Heart left ventricle (tissue), 16 donors: ENCODE results near the gene ITGA5. TPM values are rescaled to one million over a fixed set of nuclear protein-coding genes. Genes with fewer than 3 reads are reported as not detected.

ENCODE experiments used
- ATAC-seq, 4 donors: fragments of 200-7000 bp; cut with Tn5 transposase; one replicate each; pipeline ENCODE4 v1.9.1; 2020 to 2022; ENCODE audit warnings: moderate library complexity in 4 of 4, mild to moderate bottlenecking in 3 of 4, moderate number of reproducible peaks in 1 of 4
- DNase-seq, 5 donors: peaks; one replicate each; pipeline ENCODE4 v3.0.0-alpha.2; 2020
- H3K27ac ChIP-seq, 12 donors: fragments of 200-600 bp; sonication (generic) in 4 of 12; one replicate each; pipeline versions ENCODE4 v1.5.0 to v1.8.0; 2016 to 2022; ENCODE audit warnings: mild to moderate bottlenecking in 2 of 12
- H3K27me3 ChIP-seq, 9 donors: fragments of 200-600 bp; sonication (generic) in 2 of 9; one replicate each; pipeline versions ENCODE4 v1.5.1 to v1.8.0; 2016 to 2022; ENCODE audit warnings: mild to moderate bottlenecking in 3 of 9
- H3K36me3 ChIP-seq, 9 donors: fragments of 200-600 bp; sonication (generic) in 2 of 9; one replicate each; pipeline versions ENCODE4 v1.5.0 to v1.8.0; 2018 to 2022; ENCODE audit warnings: mild to moderate bottlenecking in 2 of 9
- H3K4me1 ChIP-seq, 12 donors: fragments of 200-600 bp; sonication (generic) in 4 of 12; one replicate each; pipeline versions ENCODE4 v1.5.0 to v1.8.0; 2016 to 2022; ENCODE audit warnings: mild to moderate bottlenecking in 3 of 12
- H3K4me3 ChIP-seq, 12 donors: fragments of 200-600 bp; sonication (generic) in 4 of 12; one replicate each; pipeline versions ENCODE4 v1.5.0 to v1.8.0; 2017 to 2022; ENCODE audit warnings: mild to moderate bottlenecking in 9 of 12, moderate library complexity in 4 of 12
- H3K9me3 ChIP-seq, 12 donors: fragments of 200-600 bp; sonication (generic) in 4 of 12; one replicate each; pipeline versions ENCODE4 v1.5.0 to v1.8.0; 2016 to 2022; ENCODE audit warnings: mild to moderate bottlenecking in 1 of 12
- CTCF ChIP-seq, 12 donors: fragments of 200-600 bp; sonication (generic) in 4 of 12; IDR thresholded peaks; one replicate each; pipeline versions ENCODE4 v1.5.0 to v1.8.0; 2018 to 2022; ENCODE audit warnings: antibody characterized with exemption in 12 of 12, mild to moderate bottlenecking in 5 of 12
- POLR2A ChIP-seq, 2 donors: fragments of 450-650 bp; IDR thresholded peaks; one replicate each; pipeline ENCODE4 v1.6.1; 2017; ENCODE audit warnings: antibody characterized with exemption in 2 of 2, mild to moderate bottlenecking in 2 of 2, moderate library complexity in 2 of 2
- WGBS, 4 donors: extraction: QIAGEN DNeasy Blood & Tissue Kit in 2 of 4; methylation state at CpG; one replicate each; pipeline versions ENCODE4 v1.1.5 to v1.1.7; 2013 to 2018; 5-methylcytosine and 5-hydroxymethylcytosine counted together
- intact Hi-C, 10 donors: fragments of 100-400 bp; cut with DNase I; formaldehyde crosslinking; loops; one replicate each; pipeline versions ENCODE4 v1.11.1 to v1.14.2; 2022
- polyA plus RNA-seq, 2 donors: library from polyadenylated mRNA; stranded (reverse); fragments of 200-250 nt; gene quantifications; one replicate each; pipeline ENCODE4 v1.2.3, GENCODE V29; 2013
- total RNA-seq, 9 donors: library from RNA; depleted of rRNA in 2 of 9; stranded (reverse); fragments of >200 nt in 2 of 9; fragmentation: NEBNext Ultra II Directional in 3 of 9; extraction: Animal tissue kit (Norgen Biotek cat#: 25700) in 3 of 9; gene quantifications; one replicate each; pipeline versions ENCODE4 v1.1.0 to v1.2.4, GENCODE V29; 2016 to 2023
- donor health status: ischemic (EF 13 %, LVEDD 7.1; RV severe dilation, severe dysfunction).
- donor health status: healthy with polysubstance abuse.
- donor health status: DM: no; HTN: yes; CAD: no.
- donor health status: DM: no; HTN: no; CAD: no.
- donor health status: ischemic (EF 25% LVEDD 6.9; RV normal size, moderate dysfunction).
- donor health status: ischemic (EF 25% LVEDD 5.7; RV mildly dilated, moderate dysfunction).
- donor health status: healthy.
- donor health status: DM: yes; HTN: yes; CAD: no.
- donor health status: ischemic (EF 35%, LVEDD 5.7; RV mildly dilated, moderate dysfunction).
- donor health status: nonischemic (EF 11% LVEDD 7.7; RV severe dilation, severe dysfunction).
- donor health status: DM: yes; HTN: yes; CAD: no.
- donor health status: PGD.
- donor health status: ischemic (EF 29% LVEDD 5.4; RV normal size, mild dysfunction).
- donor health status: nonischemic (EF 23%, LVEDD 6.1; RV moderate dilation, normal function).

The ITGA5 gene
- total and polyA plus RNA-seq, 11 donors: 33.2 to 301 (median 55.0) TPM

- no peaks in the 10 kb centered on the region for H3K27me3 ChIP-seq
- peaks cover 0 to 29% (median 10%) of the 10 kb centered on the region in 12 donors for H3K4me1 ChIP-seq
- intact Hi-C loops: loop anchor here in 1 of 10 donors (10.0 kb wide), 1 partner anchor 67 kb away; the partner anchor contains the start of genes CBX5 and HNRNPA1
- WGBS, 4 donors: 10 to 28% (median 27%) methylated on average over 21 of the region's 21 CpGs
- H3K36me3 ChIP-seq: peaks cover under 1 to 53% (median 45%) of the 10 kb centered on the region in 9 donors
- TF ChIP-seq POLR2A (IDR thresholded peaks at IDR 0.05) (no peak), CTCF (IDR thresholded peaks at IDR 0.05) (no peak)
- peak; percentile 56 to 81 (median 74) for DNase-seq
- H3K27ac ChIP-seq: peak overlapping the region in 11 of 12 donors; percentile 20 to 87 (median 74)
- peak overlapping the region in 9 of 12 donors; percentile 11 to 54 (median 41) for H3K4me3 ChIP-seq
- peak; percentile 64 to 87 (median 81) for ATAC-seq
- no peaks in the 10 kb centered on the region for H3K9me3 ChIP-seq
These were observed 67.0 kb downstream of the ITGA5 start for GRCh38 chr12:54352022-54352531.

- peak overlapping the region in 3 of 12 donors; percentile 40 to 52 (median 49) for H3K4me3 ChIP-seq
- WGBS, 4 donors: 59 to 73% (median 62%) methylated on average over 4 of the region's 4 CpGs
- peaks cover 0 to 29% (median 10%) of the 10 kb centered on the region in 12 donors for H3K4me1 ChIP-seq
- no peak for ATAC-seq
- H3K9me3 ChIP-seq: no peaks in the 10 kb centered on the region
- H3K27me3 ChIP-seq: no peaks in the 10 kb centered on the region
- no peak for DNase-seq
- no peak for TF ChIP-seq CTCF (IDR thresholded peaks at IDR 0.05)
- no peak for TF ChIP-seq POLR2A (IDR thresholded peaks at IDR 0.05)
- peaks cover 3 to 61% (median 52%) of the 10 kb centered on the region in 9 donors for H3K36me3 ChIP-seq
- intact Hi-C loops: loop anchor here in 1 of 10 donors (10.0 kb wide), 1 partner anchor 67 kb away; the partner anchor contains the start of genes CBX5 and HNRNPA1
- peak overlapping the region in 10 of 12 donors; percentile 31 to 87 (median 74) for H3K27ac ChIP-seq
These were observed 67.7 kb downstream of the ITGA5 start for GRCh38 chr12:54351341-54351740.

GRCh38 chr12:54350743-54351142 lies 68.3 kb downstream of the ITGA5 start:
- H3K4me3 ChIP-seq: no peak overlapping the region
- no peaks in the 10 kb centered on the region for H3K27me3 ChIP-seq
- peaks cover 3 to 67% (median 58%) of the 10 kb centered on the region in 9 donors for H3K36me3 ChIP-seq
- H3K27ac ChIP-seq: peak overlapping the region in 7 of 12 donors; percentile 13 to 87 (median 75)
- DNase-seq (no peak), ATAC-seq (no peak)
- peaks cover 0 to 29% (median 10%) of the 10 kb centered on the region in 12 donors for H3K4me1 ChIP-seq
- no peak for TF ChIP-seq CTCF (IDR thresholded peaks at IDR 0.05)
- TF ChIP-seq POLR2A (IDR thresholded peaks at IDR 0.05): no peak
- H3K9me3 ChIP-seq: no peaks in the 10 kb centered on the region
- 38 to 81% (median 64%) methylated on average over 3 of the region's 3 CpGs for WGBS, 4 donors
- intact Hi-C loops: loop anchor here in 1 of 10 donors (10.0 kb wide), 1 partner anchor 66 kb away; the partner anchor contains the start of genes CBX5 and HNRNPA1

GRCh38 chr12:54349679-54350078 lies 69.4 kb downstream of the ITGA5 start:
- peaks cover 3 to 77% (median 69%) of the 10 kb centered on the region in 9 donors for H3K36me3 ChIP-seq
- no peak overlapping the region for H3K4me3 ChIP-seq
- no peak for TF ChIP-seq POLR2A (IDR thresholded peaks at IDR 0.05)
- no peak for TF ChIP-seq CTCF (IDR thresholded peaks at IDR 0.05)
- DNase-seq (no peak), ATAC-seq (no peak)
- no peaks in the 10 kb centered on the region for H3K9me3 ChIP-seq
- no peak overlapping the region for H3K27ac ChIP-seq
- intact Hi-C loops: loop anchor here in 1 of 10 donors (10.0 kb wide), 1 partner anchor 65 kb away; the partner anchor contains the start of genes CBX5 and HNRNPA1
- H3K27me3 ChIP-seq: no peaks in the 10 kb centered on the region
- H3K4me1 ChIP-seq: peaks cover 0 to 29% (median 10%) of the 10 kb centered on the region in 12 donors
